Measurements from ENCODE around the gene MYB. TPM values are rescaled to one million over a fixed set of nuclear protein-coding genes. Genes with fewer than 3 reads are reported as not detected.

MYB gene
- total RNA-seq, 2 donors from 2014 or later = 5.3 to 5.4 TPM

GRCh38 chr6:135182071-135183001, 1.2 kb downstream of the MYB start:
- TF ChIP-seq CTCF (conservative IDR thresholded peaks at IDR 0.05) = no peak
- H3K4me3 ChIP-seq (ENCODE audit: low read length) = peak overlapping the region; percentile 79
- peaks cover 55% of the 10 kb centered on the region for H3K27me3 ChIP-seq (ENCODE audit: control insufficient read depth, insufficient read depth, low read length, poor library complexity, severe bottlenecking)
- Mint-ChIP-seq H3K36me3 (ENCODE audit: low read depth) (no peaks in the 10 kb centered on the region), H3K4me1 (peaks cover 13% of the 10 kb centered on the region), H3K27me3 (ENCODE audit: insufficient read depth) (peaks cover 50% of the 10 kb centered on the region), H3K4me3 (peak overlapping the region; percentile 73), H3K9me3 (no peaks in the 10 kb centered on the region), H3K27ac (no peak overlapping the region)
- no peaks in the 10 kb centered on the region for H3K9me3 ChIP-seq (ENCODE audit: control insufficient read depth, low read length)
- H3K36me3 ChIP-seq (ENCODE audit: control insufficient read depth, insufficient read depth, low read length) = no peaks in the 10 kb centered on the region
- H3K4me1 ChIP-seq (ENCODE audit: control insufficient read depth, insufficient read depth, low read length) = no peaks in the 10 kb centered on the region
- no peak overlapping the region for H3K27ac ChIP-seq (ENCODE audit: low read depth, low read length)
- H3K9ac ChIP-seq (ENCODE audit: extremely low read depth, low read length, poor library complexity, severe bottlenecking) = no peak overlapping the region
- WGBS, 2 experiments (ENCODE audit: insufficient coverage in 1 of 2, insufficient read length in 1 of 2) = 0 to 1% methylated on average over 25 to 78 of the region's 78 CpGs
- peak; percentile 79 for DNase-seq

- no peak for DNase-seq
- H3K27me3 Mint-ChIP-seq (ENCODE audit: insufficient read depth) = peaks cover 43% of the 10 kb centered on the region
These were observed 2.0 kb downstream of the MYB start for GRCh38 chr6:135183002-135183531.

More at GRCh38 chr6:135183002-135183531, 2.0 kb downstream of the MYB start:
- peaks cover 49% of the 10 kb centered on the region for H3K27me3 ChIP-seq (ENCODE audit: control insufficient read depth, insufficient read depth, low read length, poor library complexity, severe bottlenecking)
- H3K4me3 Mint-ChIP-seq = peak overlapping the region; percentile 73
- H3K4me1 Mint-ChIP-seq = peaks cover 13% of the 10 kb centered on the region
- no peak overlapping the region for H3K27ac ChIP-seq (ENCODE audit: low read depth, low read length)
- no peaks in the 10 kb centered on the region for H3K9me3 Mint-ChIP-seq
- H3K9ac ChIP-seq (ENCODE audit: extremely low read depth, low read length, poor library complexity, severe bottlenecking) = no peak overlapping the region
- TF ChIP-seq CTCF (conservative IDR thresholded peaks at IDR 0.05) = peak; percentile 25
- no peaks in the 10 kb centered on the region for H3K9me3 ChIP-seq (ENCODE audit: control insufficient read depth, low read length)
- no peaks in the 10 kb centered on the region for H3K4me1 ChIP-seq (ENCODE audit: control insufficient read depth, insufficient read depth, low read length)
- no peaks in the 10 kb centered on the region for H3K36me3 Mint-ChIP-seq (ENCODE audit: low read depth)
- H3K4me3 ChIP-seq (ENCODE audit: low read length) = peak overlapping the region; percentile 79
- no peaks in the 10 kb centered on the region for H3K36me3 ChIP-seq (ENCODE audit: control insufficient read depth, insufficient read depth, low read length)
- 0 to 1% methylated on average over 18 to 32 of the region's 32 CpGs for WGBS, 2 experiments (ENCODE audit: insufficient coverage in 1 of 2, insufficient read length in 1 of 2)
- H3K27ac Mint-ChIP-seq = peak overlapping the region; percentile 1

Measured in endodermal cell (in vitro differentiated cells).